ENCODE results near the gene MPC2.

- TF ChIP-seq POLR2AphosphoS5 (IDR thresholded peaks at IDR 0.05; ENCODE audit: low read depth, low read length) (no peak), POLR2A (IDR thresholded peaks at IDR 0.05; ENCODE audit: low read depth, low read length) (no peak), TAF1 (IDR thresholded peaks at IDR 0.05; ENCODE audit: borderline replicate concordance, low read depth, low read length) (no peak)
Observed at GRCh38 chr1:167934426-167935215, 2.3 kb downstream of the MPC2 start.

Data from GM12892 (cell line).